CD4-positive, alpha-beta T cell treated with Interleukin-1 beta for 1 hour (primary cell): ENCODE data around the gene RAB38.

Source experiments
- DNase-seq, 2 donors: peaks; one replicate each; pipeline ENCODE4 v3.0.0-alpha.2; 2020 to 2022

The RAB38 gene

DNA sequence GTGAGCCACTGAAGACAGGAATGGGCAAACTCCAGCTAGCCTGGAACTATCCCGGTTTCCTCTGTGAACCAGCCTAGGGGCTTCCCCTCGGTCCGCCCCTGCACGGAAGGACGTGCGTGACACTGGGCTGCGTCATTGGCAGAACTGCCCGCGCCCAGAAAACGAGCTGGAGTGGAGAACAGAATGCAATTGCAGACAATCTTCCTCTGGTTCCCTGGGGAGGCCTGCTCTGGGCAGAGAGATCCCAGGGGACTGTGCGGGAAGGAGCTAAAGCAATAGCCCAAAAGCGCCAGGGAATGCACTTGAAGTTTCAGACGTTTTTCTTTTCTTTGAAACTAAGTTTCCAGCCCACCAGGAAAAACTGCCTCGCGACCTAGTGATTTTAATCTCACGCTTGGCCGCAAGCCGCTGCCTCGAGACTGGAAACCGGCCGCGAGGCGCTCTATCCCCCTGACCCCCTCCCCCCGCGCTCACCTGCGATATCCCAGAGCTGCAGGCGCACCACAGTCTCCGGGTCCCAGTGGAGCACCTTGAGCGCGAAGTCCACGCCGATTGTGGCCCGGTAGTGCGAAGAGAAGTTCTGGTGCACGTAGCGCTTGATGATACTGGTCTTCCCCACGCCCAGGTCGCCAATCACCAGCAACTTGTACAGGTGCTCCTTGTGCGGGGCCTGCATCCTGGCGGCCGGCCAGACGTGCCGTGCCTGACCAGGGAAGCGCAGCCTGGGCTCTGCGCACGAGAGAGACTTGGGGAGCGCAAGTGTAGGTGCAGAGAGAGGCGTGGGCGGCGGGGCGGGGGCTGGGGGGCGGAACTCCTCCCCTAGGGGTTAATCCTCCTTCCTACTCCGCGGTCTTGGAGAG, at the start of gene RAB38:
RAB38 (minus strand) TSS at position 735 of the 860 bp plus-strand sequence; CDS start at position 676, 59 bp downstream.
- peak; percentile 20 to 24 for DNase-seq

DNA sequence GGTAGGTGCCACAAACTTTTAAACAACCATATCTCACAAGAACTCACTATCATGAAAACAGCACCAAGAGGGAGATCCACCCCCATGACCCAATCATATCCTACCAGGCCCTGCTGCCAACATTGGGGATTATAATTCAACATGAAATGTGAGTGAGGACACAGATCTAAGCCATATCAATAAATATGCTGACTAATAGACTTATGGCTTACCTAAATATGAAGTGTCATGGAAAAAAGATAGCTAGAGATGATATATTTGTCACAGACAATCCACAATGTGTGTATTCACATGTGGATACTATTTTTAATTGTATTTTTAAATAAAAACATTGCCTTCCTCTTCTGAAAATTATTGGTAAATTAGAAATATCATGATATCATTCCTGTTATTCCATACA, 38.2 kb upstream of the RAB38 start:
- DNase-seq, result no peak

DNA sequence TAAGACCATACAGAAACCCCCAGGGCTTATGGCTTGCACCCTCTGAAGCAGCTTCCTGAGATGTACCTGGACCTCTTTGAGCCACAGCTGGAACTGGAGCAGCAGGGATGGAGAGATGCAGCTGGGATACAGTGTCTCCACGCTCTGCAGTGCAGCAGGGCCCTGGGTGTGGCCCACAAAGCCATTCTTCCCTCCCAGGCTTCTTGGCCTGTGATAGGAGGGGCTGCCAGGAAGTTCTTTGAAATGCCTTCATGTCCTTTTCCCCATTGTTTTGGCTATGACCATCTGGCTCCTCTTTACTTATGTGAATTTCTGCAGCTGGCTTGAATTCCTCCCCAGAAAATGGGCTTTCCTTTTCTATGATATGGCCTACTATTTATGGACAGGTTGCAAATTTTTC, 37.1 kb upstream of the RAB38 start:
- no peak for DNase-seq

DNA sequence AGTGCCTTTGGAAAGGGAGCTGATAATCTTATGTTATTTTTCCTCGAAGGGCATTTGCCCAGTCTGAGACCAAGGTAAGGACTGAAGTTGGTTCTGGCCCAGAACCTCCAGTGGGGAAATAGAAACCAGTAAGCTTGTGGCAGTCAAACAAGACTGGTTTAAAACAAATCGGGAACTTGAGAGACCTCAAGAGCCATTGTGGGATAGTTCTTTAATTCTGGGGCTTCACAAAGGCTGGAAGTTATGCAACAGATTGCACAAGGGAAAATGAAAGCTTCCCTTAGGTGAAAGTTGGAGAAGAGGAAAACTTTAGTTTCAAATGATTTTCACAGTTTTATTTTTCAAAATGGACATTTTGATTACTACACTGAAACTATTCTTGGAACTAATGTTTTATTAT, 33.5 kb upstream of the RAB38 start:
- no peak for DNase-seq

DNA sequence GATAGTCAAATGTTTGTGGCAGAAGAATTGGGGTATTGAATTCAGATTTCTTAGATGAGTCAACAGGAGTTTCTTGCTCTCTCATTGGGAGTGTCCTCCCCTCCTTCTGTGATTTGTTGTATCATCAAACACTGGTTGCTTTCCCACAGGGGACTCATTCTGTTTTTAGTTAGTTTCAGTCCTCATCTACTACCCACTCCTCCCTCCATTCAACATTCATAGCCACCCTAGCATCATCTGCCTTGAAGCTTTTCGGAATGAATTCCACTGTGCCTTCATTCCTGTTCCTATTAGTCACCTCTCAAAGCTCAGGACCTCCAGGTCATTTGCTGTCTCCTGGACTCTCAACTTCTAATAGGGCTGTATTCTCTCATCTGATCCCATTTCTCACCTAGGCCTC, 31.5 kb upstream of the RAB38 start:
- no peak for DNase-seq

DNA sequence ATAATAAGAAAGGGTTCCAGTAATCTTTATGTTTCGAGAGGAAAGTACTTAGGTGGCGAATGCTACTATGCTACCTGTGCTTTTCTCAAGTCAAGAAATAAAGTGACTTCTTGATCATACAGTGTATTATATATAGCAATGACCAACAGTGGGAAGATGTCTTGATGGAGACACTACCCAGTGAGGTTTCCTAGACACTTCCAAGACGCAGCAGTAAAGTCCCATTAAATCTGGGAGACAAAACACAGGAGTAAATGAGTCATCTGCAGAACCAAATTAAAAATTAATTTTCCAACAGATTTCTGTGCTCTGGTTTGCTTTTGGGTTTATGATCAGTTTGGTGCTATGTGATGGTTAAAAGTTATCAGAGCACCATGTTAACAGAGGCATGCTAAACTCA, 29.1 kb upstream of the RAB38 start:
- no peak for DNase-seq

DNA sequence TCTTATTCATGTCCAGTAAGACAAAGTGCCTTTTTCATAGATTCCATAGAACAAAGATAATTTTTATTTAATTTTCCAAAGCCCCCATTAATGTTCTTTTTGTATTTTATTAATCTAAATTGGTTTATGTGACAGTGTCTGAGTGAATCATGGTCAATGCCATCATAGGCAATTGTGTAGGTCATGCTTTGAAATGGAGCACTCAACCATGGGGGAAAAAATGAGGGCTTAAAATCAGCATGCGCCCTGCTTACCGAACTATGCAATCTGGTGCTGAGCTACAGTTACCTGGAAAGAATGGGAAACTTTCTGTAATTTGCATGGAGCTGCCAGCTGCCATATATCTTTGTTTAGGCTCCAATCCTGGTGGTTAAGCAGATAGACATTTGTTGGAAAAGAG, 28.4 kb upstream of the RAB38 start:
- no peak for DNase-seq

DNA sequence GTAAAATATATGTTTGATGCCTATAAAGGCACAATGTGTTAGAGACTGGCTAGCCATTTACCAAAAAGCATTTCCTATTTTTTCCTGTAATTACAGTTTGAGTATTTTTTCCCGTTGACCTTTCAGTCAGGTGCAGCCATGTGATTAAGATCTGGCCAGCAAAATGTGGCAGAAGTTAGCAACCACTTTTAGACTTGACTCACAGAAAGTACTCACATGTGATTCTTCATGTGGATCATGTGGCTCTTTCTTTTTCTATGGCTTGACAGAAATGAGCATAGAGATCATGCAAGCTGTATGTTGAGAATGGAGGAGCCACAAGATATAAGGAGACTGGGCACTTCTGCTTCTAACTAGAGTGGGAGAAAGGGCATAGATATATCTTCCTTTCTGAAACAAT, 27.3 kb upstream of the RAB38 start:
- DNase-seq, result no peak

DNA sequence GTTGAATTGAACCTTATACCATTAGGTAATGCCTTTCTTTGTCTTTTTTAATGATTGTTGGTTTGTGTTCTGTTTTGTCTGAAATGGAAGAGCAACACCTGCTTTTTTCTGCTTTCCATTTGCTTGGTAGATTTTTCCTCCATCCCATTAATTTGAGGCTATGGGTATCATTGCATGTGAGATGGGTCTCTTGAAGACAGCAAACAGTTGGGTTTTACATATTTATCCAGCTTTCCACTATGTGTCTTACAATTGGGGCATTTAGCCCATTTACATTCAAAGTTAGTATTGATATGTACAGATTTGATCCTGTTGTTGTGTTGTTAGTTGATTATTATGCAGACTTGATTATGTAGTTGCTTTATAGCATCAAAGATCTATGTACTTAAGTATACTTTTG, 21.1 kb upstream of the RAB38 start:
- DNase-seq, result no peak

DNA sequence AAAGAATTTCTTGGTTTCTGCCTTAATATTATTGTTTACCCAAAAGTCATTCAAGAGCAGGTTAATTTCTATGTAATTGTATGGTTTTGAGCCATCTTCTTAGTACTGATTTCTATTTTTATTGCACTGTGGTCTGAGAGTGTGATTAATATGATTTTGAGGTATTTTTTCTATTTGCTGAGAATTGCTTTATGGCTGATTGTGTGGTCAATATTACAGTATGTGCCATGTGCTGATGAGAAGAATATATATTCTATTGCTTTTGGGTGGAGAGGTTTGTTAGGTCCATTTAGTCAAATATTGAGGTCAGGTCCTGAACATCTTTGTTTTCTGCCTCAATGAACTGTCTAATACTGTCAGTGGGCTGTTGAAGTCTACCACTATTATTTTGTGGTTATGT, 20.7 kb upstream of the RAB38 start:
- DNase-seq, result no peak

DNA sequence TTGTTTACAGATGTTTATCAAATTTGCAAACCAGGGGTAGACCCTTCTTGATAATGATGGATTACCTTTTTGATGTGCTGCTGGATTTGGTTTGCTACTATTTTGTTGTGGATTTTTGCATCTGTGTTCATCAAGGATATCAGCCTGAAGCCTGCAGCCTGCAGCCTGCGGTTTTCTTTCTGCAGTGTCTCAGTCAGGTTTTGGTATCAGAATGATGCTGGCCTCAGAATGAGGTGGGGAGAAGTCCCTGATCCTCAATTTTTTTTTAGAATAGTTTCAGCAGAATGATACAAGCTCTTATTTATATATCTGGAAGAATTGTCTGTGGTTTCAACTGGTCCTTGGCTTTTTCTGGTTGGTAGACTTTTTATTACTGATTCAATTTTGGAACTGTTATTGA, 19.7 kb upstream of the RAB38 start:
- no peak for DNase-seq

DNA sequence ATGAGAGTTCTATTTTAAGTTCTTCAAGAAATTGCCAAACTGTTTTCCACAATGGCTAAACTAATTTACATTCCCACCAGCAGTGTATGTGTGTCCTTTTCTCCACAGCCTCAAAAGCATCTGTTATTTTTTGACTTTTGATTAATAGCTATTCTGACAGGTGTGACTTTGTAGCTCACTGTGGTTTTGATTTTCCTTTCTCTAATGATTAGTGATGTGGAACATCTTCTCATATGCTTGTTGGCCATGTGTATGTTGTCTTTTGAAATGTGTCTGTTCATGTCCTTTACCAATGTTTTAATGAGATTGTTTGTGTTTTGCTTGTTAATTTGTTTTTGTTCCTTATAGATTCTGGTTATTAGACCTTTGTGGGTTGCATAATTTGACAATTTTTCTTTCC, 18.0 kb upstream of the RAB38 start:
- DNase-seq, result no peak

DNA sequence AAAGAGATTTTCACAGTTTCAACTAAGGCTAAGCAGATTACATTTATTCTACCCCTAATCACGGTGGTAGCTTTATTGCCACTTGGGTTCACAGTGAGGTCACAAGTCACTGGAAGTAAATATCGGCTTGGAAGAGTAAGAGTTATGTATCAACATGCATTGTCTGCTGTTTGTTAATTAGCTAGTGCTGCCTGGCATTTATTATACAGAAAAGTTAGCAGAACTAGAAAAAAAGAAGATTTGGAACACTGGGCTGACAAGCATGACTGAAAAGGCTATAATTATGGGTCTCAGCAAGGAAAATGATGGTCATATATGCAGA, 13.7 kb upstream of the RAB38 start:
- no peak for DNase-seq

DNA sequence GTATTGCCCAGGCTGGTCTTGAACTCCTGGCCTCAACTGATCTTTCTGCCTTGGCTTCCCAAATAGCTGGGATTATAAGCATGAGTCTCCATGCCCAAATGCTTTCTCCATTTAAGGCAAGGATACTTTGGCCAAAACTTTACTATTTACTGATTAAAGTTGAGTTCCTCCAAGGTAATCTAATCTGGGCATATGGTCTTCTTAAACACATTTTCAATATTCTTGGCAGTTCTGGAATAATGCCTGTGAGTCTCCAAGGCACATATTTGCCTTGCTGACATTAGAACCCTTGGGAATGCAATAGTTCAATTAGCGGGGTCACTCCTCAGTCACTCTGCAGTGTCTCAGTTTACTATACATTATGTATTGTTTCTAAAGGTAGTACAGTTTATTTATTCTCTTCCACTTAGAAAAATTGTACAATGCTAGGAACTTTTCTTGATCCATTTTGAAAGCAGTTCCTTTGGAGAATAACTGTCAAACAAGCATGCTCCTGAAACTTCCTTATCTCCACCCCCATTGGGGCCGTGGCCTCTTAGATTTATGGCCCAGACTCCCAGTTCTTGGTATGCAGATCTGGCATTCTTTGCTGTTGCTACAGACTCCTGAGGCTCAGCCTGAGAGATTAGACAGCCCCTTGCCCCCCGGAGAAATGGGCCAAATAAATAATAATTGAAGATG, 13.1 kb upstream of the RAB38 start:
- no peak for DNase-seq

DNA sequence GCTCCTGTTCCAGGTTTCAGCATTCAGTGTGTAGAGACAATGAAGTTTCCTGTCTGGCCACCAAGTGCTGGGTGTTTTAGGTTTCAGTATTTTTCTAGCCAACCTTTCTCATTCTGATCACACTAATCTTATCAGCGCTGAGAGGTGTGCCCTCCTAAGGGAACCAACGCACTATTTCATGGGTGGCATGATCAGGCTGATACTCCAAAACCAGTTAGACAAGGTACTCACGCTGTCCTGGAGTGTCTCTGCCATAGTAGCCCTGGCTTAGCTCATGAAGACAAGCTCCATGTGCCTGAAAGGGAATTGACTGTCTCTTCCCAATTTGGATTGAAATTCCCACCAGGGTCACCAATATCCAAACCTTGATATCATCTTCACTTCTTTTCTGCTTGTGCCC, 8.0 kb upstream of the RAB38 start:
- no peak for DNase-seq

DNA sequence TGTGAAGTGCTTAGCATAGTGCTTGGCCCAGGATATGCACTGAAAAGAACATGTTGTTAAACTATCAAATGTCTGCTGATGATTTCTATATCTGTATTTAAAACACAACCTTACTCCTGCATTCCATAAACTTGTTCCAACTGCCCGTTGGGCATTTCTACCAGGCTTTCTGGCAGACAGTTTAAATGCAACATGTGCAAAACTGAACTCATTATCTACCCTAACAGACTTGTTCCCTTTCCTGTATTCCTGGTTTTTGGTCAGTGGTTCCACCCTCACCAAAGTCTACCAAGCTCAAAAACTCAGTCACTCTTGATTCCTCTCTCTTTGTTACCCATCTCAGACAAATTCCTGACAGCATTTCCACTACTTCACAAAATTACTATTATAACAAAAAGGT, 6.5 kb upstream of the RAB38 start:
- no peak for DNase-seq

DNA sequence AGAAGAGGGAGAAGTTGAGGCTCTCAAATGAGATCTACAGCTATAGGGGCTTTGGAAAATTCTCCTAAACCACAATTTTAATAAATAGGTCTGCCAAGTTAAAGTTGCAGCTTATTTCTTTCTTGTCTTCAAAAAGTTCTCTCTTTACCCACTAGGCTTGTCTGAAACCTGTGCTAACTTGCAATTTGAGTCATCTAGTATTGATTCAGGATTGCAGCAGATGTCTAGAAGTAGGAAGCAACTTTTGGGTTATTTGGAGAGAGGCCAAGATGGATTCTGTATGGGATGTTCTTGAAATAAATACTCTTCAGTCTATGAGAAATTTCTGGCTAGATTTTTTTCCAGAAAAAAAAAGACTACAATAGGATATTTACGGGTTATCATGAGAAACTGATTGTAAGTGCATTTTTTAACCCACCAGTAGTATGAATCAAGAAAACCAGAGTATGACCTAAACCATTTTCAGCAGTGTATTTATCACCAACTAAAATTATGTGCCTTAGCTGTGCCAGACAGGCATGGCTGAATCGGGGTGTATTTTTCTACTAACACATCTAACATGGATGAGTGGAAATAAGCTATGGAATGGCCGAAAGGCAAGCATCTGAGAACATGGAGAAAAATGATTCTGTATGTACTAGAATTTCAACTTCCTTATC, 4.9 kb upstream of the RAB38 start:
- DNase-seq, result no peak

DNA sequence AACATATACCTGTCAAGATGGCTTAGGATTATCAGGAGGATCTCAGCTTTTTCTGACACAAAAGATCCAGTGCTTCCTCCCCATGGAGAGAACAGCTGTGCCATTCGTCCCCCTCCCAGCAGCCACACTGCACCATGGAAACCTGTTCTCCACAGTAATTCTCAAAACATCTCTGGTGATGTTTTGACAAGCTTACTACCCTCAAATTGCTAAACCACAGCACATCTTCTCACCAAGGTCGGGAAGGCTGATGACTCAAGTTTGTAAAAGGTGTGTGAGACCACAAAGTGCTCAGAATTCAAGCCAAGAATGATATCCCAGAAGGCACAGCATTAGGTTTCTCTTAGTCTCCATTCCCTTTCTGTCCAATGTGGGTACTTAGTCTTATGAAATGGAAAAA, 3.9 kb upstream of the RAB38 start:
- no peak for DNase-seq

DNA sequence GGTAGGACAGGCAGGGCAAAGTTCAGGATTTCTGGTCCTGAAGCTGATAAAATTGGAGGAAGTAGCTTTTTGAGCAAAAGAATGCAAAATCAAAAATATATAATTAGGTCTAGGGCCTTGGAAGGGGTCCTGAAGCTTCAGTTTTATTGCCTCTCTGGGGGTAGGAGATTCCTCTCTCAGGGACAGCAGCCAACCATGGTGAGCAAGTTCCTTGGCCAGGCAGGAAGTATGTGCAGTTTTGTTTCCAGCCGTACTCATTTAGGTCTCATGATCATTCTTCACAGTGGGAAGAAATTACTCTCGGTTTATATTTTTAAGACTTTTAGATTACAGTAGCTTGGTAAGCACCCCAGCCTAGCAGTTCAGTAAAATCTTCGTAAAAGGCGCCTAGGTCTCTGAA, 2.9 kb upstream of the RAB38 start:
- no peak for DNase-seq

DNA sequence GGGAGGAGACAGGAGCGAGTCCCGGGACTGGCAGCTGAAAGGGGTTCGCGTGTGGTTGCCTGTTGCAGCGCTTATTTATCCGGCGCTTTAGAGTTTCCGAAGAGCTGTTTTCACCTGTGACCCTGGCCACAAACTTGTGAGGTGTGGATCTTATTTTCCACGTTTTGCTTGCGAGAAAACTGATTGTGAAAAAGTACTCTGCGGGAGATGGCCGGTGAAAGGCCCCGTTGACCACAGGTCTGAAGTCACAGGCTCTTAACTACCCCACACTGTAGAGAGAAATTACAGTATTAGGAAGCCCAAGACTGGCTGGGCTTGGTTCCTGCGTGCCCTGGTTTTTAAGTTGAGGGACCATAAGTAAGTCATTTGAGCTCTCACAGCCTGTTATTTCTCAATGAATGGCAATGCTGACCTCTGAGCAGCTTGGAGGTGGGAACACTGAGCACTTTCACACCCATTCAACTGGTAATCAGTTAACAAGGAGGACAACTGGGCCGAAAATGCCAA, 379 bp upstream of the RAB38 start:
- no peak for DNase-seq

DNA sequence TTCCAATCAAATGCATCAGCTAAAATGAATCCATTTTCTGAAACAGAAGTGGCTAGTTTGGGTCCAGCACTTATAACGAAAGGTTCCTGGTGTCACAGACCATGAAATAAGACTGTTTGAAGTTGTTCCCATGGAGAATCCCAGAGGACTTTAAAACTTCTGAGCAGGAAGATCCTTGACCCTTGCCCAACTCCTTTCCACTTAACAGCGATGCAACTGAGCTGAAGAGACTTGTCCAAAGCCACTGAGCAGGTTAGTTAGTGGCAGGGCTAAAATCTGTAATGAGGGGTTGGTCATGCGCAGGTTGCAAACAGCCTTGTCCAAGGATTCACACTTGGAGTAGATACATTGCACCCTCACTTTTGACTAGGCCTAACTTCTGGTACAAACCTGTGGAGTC, 1.3 kb downstream of the RAB38 start:
- no peak for DNase-seq

DNA sequence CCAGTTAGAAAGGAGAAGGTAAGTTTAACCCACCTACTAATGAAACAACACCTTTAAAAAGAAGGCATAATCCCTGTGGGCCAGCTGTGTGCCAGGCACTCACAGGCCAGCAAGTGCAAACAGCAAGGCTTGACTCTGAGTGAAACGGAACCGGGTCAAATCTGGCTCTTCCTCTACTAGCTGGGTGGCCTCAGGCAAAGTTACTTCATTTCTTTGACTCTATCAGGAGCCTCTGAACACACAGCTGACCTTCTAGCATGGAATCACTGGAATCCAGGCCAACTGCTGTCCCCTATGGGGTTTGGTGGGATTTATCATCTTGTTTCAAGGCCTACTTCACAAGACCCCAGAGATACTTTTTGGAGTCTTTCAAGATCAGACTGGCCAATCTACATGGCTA, 3.3 kb downstream of the RAB38 start:
- no peak for DNase-seq

DNA sequence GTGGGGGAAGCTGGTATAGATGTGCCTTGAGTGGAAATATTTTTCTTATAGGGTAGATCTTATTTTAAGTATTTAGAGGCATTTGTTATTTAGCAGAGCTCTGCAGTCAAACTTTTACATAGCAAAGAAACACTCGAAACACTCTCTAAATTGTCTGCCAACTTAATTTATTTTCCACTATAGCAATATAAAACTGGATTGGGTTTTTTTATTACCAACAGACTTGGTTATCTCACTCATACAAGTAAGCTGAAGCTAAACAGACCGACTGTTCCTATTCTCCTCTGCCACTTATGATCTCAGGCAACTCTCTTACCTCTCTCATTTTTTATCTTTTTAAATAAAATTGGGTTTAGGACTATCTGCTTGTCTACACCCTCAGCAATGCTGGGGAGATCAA, 4.6 kb downstream of the RAB38 start:
- no peak for DNase-seq

DNA sequence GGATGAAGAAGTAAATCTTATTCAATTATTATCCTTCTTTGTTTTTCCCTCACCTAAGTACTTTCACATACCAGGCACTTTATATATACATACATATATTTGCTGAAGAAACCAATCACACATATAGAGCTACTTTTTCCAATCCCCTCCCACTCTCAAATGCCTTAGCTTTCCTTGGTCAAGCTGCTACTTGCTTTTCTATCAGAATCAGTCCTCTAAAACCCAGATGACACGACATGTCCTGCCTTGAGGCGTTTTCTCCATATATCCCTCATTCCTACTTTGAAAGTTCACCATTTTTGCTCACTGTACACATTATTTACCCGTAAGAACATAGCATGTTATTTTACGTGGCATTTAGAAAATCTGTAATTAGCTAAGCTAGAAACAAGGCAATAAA, 5.4 kb downstream of the RAB38 start:
- no peak for DNase-seq
